ENCODE measurements around the gene ERMAP.

ERMAP gene

DNA sequence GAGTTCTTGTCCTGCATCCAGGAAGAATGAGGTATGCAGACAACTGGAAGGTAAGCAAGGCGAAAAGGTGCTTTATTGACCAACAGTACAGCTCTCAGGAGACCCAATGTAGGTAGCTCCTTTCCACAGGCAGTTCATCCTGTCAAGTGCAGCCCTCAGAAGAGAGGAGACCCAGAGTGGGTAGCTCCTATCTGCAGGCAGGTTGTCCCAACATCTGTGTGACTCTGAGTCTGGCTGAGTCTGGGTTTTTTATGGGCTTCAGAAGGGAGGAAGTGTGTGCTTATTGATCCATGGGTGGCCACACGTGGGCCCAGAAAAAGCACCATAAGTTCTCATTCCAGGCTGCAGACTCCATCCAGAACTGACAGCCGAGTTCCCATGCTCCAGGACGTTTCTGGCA, 63.5 kb downstream of the ERMAP start:
- DNase-seq: no peak

DNA sequence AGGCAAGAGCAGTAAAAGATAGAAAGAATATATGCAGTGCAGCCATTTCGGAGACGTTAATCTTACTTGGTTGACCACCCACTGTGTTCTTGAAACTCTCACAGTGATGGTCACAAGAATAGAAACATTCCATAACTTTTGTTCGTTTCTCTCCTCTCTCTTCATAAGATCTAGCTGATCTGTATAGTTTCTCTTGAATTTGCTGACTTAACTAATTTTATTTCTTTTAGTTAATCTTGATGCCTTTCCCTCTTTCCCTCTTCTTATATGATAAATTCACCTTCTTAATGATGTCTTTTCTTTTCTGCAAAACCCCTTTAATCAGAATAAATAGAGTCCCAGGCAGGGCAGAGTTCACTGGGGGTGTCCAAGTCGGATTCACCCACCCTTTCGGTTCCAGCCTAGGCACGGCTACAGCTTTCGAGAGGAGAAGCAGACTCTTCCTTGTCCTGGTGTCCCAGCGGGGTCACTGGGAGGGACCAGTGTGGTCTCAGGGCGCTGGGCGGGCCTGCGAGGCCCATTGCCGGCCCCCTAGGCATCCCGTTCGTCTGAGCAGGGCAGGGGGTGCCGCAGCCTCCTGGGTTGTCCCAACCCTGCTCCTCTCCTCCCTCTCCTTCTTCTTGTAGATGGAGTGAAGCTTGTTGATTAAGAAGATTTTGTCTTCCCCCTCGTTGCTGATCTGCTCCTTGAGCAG, 69.3 kb downstream of the ERMAP start:
- no peak for DNase-seq

DNA sequence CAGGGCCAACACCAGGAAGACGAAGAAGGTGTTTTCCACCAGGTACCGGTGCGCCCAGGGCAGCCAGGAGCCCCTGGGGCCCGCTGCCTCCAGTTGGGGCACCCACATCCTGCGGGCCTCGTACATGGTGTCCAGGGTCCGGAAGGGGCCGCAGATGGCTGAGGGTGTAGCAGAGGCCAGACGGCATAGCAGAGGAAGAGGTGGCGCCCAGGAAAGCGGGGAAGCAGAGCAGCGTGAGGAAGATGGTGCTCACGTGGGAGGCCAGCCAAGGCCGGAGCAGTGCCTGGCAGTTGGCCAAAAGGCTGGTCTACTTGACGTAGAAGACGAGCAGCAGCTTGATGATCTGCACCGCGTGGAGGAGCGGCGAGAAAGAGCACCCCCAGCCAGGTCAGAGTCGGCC, 69.9 kb downstream of the ERMAP start:
- no peak for DNase-seq

- DNase-seq: no peak
These were observed 70.4 kb downstream of the ERMAP start for GRCh38 chr1:42887366-42887765.

DNA sequence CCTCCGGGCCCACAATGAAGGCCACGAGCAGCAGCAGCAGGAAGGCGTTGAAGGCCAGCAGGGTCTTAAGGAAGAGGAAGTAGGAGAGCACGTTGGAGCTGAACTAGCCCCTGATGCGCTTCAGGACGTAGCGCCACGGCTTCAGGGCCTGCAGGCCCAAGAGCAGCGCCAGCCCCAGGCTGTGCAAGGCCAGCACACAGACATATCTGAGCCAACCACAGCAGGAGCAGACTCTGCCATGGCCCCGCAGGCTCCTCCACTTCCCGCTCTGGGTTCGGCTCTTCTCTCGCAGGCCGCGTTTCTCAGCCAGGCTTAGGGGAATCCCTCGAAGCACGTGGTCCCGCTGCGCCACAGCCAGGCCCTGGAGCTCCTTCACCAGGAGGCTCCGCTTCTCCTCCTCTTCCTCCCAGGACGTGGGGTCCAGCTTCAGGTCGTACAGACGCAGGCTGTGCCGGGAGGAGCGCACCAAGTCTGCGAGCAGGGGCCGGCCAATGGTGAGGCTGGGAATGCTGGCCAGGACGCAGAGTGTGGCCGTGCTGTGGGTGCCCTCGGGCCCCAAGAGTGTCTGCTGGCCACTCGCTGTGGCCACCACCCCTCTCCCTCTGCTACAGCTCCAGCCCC, 71.2 kb downstream of the ERMAP start:
- DNase-seq: no peak

DNA sequence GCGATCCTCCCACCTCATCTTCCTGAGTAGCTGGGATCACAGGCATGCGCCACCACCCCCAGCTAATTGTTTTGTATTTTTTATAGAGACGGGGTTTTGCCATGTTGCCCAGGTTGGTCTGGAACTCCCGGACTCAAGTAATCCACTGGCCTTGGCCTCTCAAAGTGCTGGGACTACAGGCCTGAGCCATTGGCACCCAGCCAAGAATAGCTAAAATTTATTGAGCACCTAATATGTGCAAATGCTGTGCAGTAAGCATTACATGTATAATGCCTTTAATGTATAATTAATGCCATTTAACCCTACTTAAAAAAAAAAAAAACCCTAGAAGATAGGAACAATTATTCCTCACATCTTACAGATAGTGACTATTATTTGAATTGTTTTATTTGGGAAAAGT, 72.3 kb downstream of the ERMAP start:
- no peak for DNase-seq

- DNase-seq: peak; percentile 97
These were observed 74.7 kb downstream of the ERMAP start for GRCh38 chr1:42891465-42892138.
